ENCODE data around the gene ZFAND3.

ZFAND3 gene

GRCh38 chr6:38004908-38005307 lies 185.4 kb downstream of the ZFAND3 start:
- H3K27ac ChIP-seq (ENCODE audit: low read length): no peak overlapping the region

DNA sequence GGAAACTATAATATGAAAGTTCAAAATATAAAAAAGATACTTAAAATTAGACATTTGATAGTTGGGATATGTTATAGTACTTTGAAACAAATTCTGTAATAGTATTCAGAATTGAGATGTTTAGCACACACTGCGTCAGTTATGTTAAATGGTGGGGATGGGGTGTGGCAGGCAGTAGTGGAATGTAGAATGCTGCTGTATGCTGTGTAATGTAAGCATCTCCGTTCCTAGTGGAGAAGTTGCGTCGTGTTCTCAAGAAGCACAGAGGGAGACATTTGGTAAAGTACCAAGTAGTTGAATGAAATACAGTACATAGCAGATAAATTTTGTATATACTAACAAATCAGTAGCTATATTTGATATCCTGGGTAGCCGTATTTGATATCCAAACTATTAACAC lies 192.4 kb downstream of the ZFAND3 start:
- Histone ChIP-seq H3K36me3 (ENCODE audit: insufficient read depth, low read depth, low read length) (no peaks in the 10 kb centered on the region), H3K9ac (ENCODE audit: low read depth, low read length) (no peak overlapping the region), H3K27ac (ENCODE audit: low read length) (no peak overlapping the region), H3K4me3 (ENCODE audit: low read length) (no peak overlapping the region), H3K4me1 (ENCODE audit: insufficient read depth, low read length) (no peaks in the 10 kb centered on the region; the same call in 1 of the 2 replicates), H3K27me3 (ENCODE audit: insufficient read depth, low read length) (no peaks in the 10 kb centered on the region), H3K9me3 (ENCODE audit: insufficient read depth, low read depth, low read length) (peaks cover 5% of the 10 kb centered on the region)

More at GRCh38 chr6:38004908-38005307, 185.4 kb downstream of the ZFAND3 start:
- Histone ChIP-seq H3K27me3 (ENCODE audit: insufficient read depth, low read length) (no peaks in the 10 kb centered on the region), H3K4me1 (ENCODE audit: insufficient read depth, low read length) (peaks cover 2% of the 10 kb centered on the region), H3K9me3 (ENCODE audit: insufficient read depth, low read depth, low read length) (no peaks in the 10 kb centered on the region), H3K4me3 (ENCODE audit: low read length) (no peak overlapping the region), H3K36me3 (ENCODE audit: insufficient read depth, low read depth, low read length) (no peaks in the 10 kb centered on the region), H3K9ac (ENCODE audit: low read depth, low read length) (no peak overlapping the region)

- H3K4me1 ChIP-seq (ENCODE audit: insufficient read depth, low read length): no peaks in the 10 kb centered on the region; the same call in 1 of the 2 replicates
- H3K27ac ChIP-seq (ENCODE audit: low read length): no peak overlapping the region
- peaks cover 5% of the 10 kb centered on the region for H3K9me3 ChIP-seq (ENCODE audit: insufficient read depth, low read depth, low read length)
- no peak overlapping the region for H3K9ac ChIP-seq (ENCODE audit: low read depth, low read length)
- H3K27me3 ChIP-seq (ENCODE audit: insufficient read depth, low read length): no peaks in the 10 kb centered on the region
- H3K36me3 ChIP-seq (ENCODE audit: insufficient read depth, low read depth, low read length): no peaks in the 10 kb centered on the region
- H3K4me3 ChIP-seq (ENCODE audit: low read length): no peak overlapping the region
Measured at GRCh38 chr6:38012573-38012972, 193.0 kb downstream of the ZFAND3 start.

- Histone ChIP-seq H3K27ac (ENCODE audit: low read length) (no peak overlapping the region), H3K4me1 (ENCODE audit: insufficient read depth, low read length) (no peaks in the 10 kb centered on the region), H3K4me3 (ENCODE audit: low read length) (no peak overlapping the region), H3K9ac (ENCODE audit: low read depth, low read length) (no peak overlapping the region), H3K36me3 (ENCODE audit: insufficient read depth, low read depth, low read length) (no peaks in the 10 kb centered on the region), H3K27me3 (ENCODE audit: insufficient read depth, low read length) (no peaks in the 10 kb centered on the region), H3K9me3 (ENCODE audit: insufficient read depth, low read depth, low read length) (peaks cover 5% of the 10 kb centered on the region)
Measured at GRCh38 chr6:38015341-38015740, 195.8 kb downstream of the ZFAND3 start.

DNA sequence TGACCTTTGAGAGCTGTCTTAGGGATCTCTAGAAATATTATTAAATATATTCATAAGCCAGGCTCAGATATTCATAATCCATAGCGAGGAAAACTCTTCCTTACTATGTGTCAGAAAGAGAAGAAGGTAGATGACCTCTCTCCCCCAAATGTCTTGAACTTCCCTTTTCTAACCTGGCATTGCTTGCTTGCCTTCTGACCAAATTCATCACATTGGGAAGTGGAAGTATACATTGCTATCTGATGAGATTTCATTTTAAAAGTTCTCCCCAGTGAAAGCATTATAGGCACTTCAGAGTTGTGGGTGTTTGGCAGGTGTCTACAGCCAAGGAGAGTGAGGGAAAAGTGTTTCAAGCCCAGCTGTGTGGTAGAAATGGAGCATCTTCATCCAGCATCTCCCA lies 197.3 kb downstream of the ZFAND3 start:
- no peaks in the 10 kb centered on the region for H3K27me3 ChIP-seq (ENCODE audit: insufficient read depth, low read length)
- no peaks in the 10 kb centered on the region; the same call in 1 of the 2 replicates for H3K9me3 ChIP-seq (ENCODE audit: insufficient read depth, low read depth, low read length)
- H3K9ac ChIP-seq (ENCODE audit: low read depth, low read length): no peak overlapping the region
- H3K4me3 ChIP-seq (ENCODE audit: low read length): no peak overlapping the region
- 0 out of 2 replicates have a peak, but pooled peaks cover 3% of the 10 kb centered on the region for H3K4me1 ChIP-seq (ENCODE audit: insufficient read depth, low read length)
- H3K36me3 ChIP-seq (ENCODE audit: insufficient read depth, low read depth, low read length): no peaks in the 10 kb centered on the region
- H3K27ac ChIP-seq (ENCODE audit: low read length): no peak overlapping the region

- Histone ChIP-seq H3K4me3 (ENCODE audit: low read length) (no peak overlapping the region), H3K36me3 (ENCODE audit: insufficient read depth, low read depth, low read length) (no peaks in the 10 kb centered on the region), H3K9me3 (ENCODE audit: insufficient read depth, low read depth, low read length) (no peaks in the 10 kb centered on the region), H3K27me3 (ENCODE audit: insufficient read depth, low read length) (no peaks in the 10 kb centered on the region), H3K27ac (ENCODE audit: low read length) (no peak overlapping the region), H3K9ac (ENCODE audit: low read depth, low read length) (no peak overlapping the region), H3K4me1 (ENCODE audit: insufficient read depth, low read length) (0 out of 2 replicates have a peak, but pooled peaks cover 3% of the 10 kb centered on the region)
Measured at GRCh38 chr6:38018755-38019165, 199.2 kb downstream of the ZFAND3 start.

DNA sequence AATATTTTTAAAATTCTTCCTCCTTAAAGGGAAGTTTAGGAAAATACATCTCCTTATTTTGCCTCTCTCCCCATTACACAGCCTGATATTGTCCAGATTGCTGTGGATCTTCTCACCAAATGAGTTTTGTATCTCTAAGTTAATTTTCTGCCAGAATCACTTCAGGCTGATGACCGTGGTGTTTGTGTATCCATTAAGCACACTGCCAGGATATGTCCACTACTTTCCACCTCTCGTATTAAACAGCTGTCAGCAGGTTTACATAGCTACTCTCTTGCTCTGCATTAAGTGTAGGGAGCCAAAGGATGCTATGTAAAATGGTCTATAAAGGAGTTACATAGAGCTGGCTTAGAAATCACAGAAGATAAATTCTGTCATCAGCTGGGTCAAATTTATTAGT lies 201.1 kb downstream of the ZFAND3 start:
- no peak overlapping the region for H3K27ac ChIP-seq (ENCODE audit: low read length)
- H3K4me3 ChIP-seq (ENCODE audit: low read length): no peak overlapping the region

GRCh38 chr6:38021029-38021428 lies 201.5 kb downstream of the ZFAND3 start:
- H3K27ac ChIP-seq (ENCODE audit: low read length): no peak overlapping the region
- no peaks in the 10 kb centered on the region for H3K27me3 ChIP-seq (ENCODE audit: insufficient read depth, low read length)
- H3K36me3 ChIP-seq (ENCODE audit: insufficient read depth, low read depth, low read length): no peaks in the 10 kb centered on the region
- H3K9me3 ChIP-seq (ENCODE audit: insufficient read depth, low read depth, low read length): peaks cover 3% of the 10 kb centered on the region; the same call in 1 of the 2 replicates
- no peak overlapping the region for H3K4me3 ChIP-seq (ENCODE audit: low read length)
- 0 out of 2 replicates have a peak, but pooled peaks cover 3% of the 10 kb centered on the region for H3K4me1 ChIP-seq (ENCODE audit: insufficient read depth, low read length)
- H3K9ac ChIP-seq (ENCODE audit: low read depth, low read length): no peak overlapping the region

More for the DNA sequence above, 201.1 kb downstream of the ZFAND3 start:
- H3K4me1 ChIP-seq (ENCODE audit: insufficient read depth, low read length): 0 out of 2 replicates have a peak, but pooled peaks cover 3% of the 10 kb centered on the region
- no peaks in the 10 kb centered on the region for H3K27me3 ChIP-seq (ENCODE audit: insufficient read depth, low read length)
- H3K36me3 ChIP-seq (ENCODE audit: insufficient read depth, low read depth, low read length): no peaks in the 10 kb centered on the region
- no peak overlapping the region for H3K9ac ChIP-seq (ENCODE audit: low read depth, low read length)
- peaks cover 3% of the 10 kb centered on the region; the same call in 1 of the 2 replicates for H3K9me3 ChIP-seq (ENCODE audit: insufficient read depth, low read depth, low read length)

DNA sequence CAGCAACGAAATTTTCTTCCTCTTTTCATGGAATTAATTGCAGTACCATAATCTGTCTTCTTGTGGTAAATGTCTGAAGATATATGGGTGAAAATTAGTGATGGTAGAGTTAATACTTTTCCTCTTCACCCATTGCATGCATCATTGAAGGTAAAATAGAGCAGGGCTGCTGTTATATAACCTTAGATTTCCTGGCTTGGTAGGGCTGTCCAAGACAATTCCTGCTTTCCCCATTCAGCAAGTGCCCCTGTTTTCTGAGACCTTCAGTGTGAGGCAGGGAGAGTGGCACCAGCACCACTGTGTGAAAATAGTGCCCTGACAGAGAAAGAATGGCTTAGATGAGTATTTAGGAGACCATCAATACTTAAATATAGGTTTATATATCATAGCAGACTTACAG lies 202.0 kb downstream of the ZFAND3 start:
- no peak overlapping the region for H3K4me3 ChIP-seq (ENCODE audit: low read length)
- no peak overlapping the region for H3K27ac ChIP-seq (ENCODE audit: low read length)
- peaks cover 3% of the 10 kb centered on the region; the same call in 1 of the 2 replicates for H3K9me3 ChIP-seq (ENCODE audit: insufficient read depth, low read depth, low read length)
- no peaks in the 10 kb centered on the region for H3K27me3 ChIP-seq (ENCODE audit: insufficient read depth, low read length)
- no peaks in the 10 kb centered on the region for H3K36me3 ChIP-seq (ENCODE audit: insufficient read depth, low read depth, low read length)
- H3K4me1 ChIP-seq (ENCODE audit: insufficient read depth, low read length): 0 out of 2 replicates have a peak, but pooled peaks cover 3% of the 10 kb centered on the region
- no peak overlapping the region for H3K9ac ChIP-seq (ENCODE audit: low read depth, low read length)

DNA sequence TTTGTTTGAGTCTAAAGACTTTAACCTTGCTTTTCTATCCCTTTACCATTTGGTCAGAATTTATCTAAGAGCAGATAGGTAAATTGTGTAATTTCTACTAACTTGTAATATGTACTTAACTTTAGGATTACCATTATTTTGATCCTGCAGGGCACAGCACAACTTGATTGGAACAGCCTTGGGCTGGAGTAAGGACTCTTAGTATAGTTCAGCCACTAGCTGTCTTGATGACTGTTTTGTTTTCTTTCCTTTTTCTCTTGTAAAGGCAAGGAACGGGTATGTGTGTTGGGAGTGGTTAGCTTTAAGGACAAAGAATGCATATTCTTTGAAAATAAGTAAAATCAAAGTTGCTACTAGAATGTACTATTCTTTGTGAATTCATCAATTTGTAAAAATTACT lies 203.2 kb downstream of the ZFAND3 start:
- no peaks in the 10 kb centered on the region for H3K27me3 ChIP-seq (ENCODE audit: insufficient read depth, low read length)
- peaks cover 3% of the 10 kb centered on the region; the same call in 1 of the 2 replicates for H3K9me3 ChIP-seq (ENCODE audit: insufficient read depth, low read depth, low read length)
- 0 out of 2 replicates have a peak, but pooled peaks cover 6% of the 10 kb centered on the region for H3K4me1 ChIP-seq (ENCODE audit: insufficient read depth, low read length)
- H3K36me3 ChIP-seq (ENCODE audit: insufficient read depth, low read depth, low read length): no peaks in the 10 kb centered on the region
- no peak overlapping the region for H3K27ac ChIP-seq (ENCODE audit: low read length)
- H3K9ac ChIP-seq (ENCODE audit: low read depth, low read length): no peak overlapping the region
- no peak overlapping the region for H3K4me3 ChIP-seq (ENCODE audit: low read length)

GRCh38 chr6:38024908-38025307 lies 205.4 kb downstream of the ZFAND3 start:
- no peak overlapping the region for H3K27ac ChIP-seq (ENCODE audit: low read length)
- 0 out of 2 replicates have a peak, but pooled peaks cover 6% of the 10 kb centered on the region for H3K4me1 ChIP-seq (ENCODE audit: insufficient read depth, low read length)
- H3K4me3 ChIP-seq (ENCODE audit: low read length): no peak overlapping the region

DNA sequence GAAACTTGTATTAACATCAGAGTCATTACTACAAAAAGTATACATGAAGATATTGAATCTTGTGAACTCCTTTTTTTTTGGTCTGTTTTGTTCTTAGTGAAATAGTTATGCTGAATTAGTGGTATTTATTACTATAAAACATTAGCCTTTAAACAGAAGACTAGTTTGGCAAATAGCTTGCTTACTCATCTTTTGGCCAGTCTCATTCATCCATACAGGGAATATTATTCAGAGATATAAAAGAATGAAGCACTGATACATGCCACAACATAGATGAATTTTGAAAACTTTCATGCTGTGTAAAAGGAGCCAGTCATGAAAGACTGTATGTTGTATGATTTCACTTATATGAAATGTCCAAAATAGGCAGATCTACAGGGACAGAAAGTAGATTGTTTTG lies 205.9 kb downstream of the ZFAND3 start:
- Histone ChIP-seq H3K4me3 (ENCODE audit: low read length) (no peak overlapping the region), H3K27me3 (ENCODE audit: insufficient read depth, low read length) (no peaks in the 10 kb centered on the region), H3K36me3 (ENCODE audit: insufficient read depth, low read depth, low read length) (no peaks in the 10 kb centered on the region), H3K9ac (ENCODE audit: low read depth, low read length) (no peak overlapping the region), H3K9me3 (ENCODE audit: insufficient read depth, low read depth, low read length) (peaks cover 6% of the 10 kb centered on the region; the same call in 1 of the 2 replicates), H3K4me1 (ENCODE audit: insufficient read depth, low read length) (0 out of 2 replicates have a peak, but pooled peaks cover 6% of the 10 kb centered on the region), H3K27ac (ENCODE audit: low read length) (no peak overlapping the region)

More at GRCh38 chr6:38024908-38025307, 205.4 kb downstream of the ZFAND3 start:
- H3K27me3 ChIP-seq (ENCODE audit: insufficient read depth, low read length): no peaks in the 10 kb centered on the region
- H3K9ac ChIP-seq (ENCODE audit: low read depth, low read length): no peak overlapping the region
- no peaks in the 10 kb centered on the region for H3K36me3 ChIP-seq (ENCODE audit: insufficient read depth, low read depth, low read length)
- H3K9me3 ChIP-seq (ENCODE audit: insufficient read depth, low read depth, low read length): peaks cover 3% of the 10 kb centered on the region; the same call in 1 of the 2 replicates
